Neural cell (in vitro differentiated cells): ENCODE results near the gene PRDX1. TPM values are rescaled to one million over a fixed set of nuclear protein-coding genes. Genes with fewer than 3 reads are reported as not detected.

Experiments used
- H2AFZ ChIP-seq: fragments of 200-600, 300-800 bp; sonication (generic), shearing (Covaris generic); 2 replicates; pipeline ENCODE4 v1.6.0; 2014; ENCODE audit warnings: low read depth, mild to moderate bottlenecking, antibody characterized with exemption, low read length, moderate library complexity
- H3F3A ChIP-seq: fragments of 200-600 bp; shearing (Covaris generic); 2 replicates; pipeline ENCODE4 v1.6.1; 2016; ENCODE audit warnings: mild to moderate bottlenecking, moderate library complexity, mixed read lengths, antibody characterized with exemption, low read length; ENCODE audit not compliant: insufficient read depth, poor library complexity, severe bottlenecking
- H3K27ac ChIP-seq: fragments of 200-600, 300-800 bp; sonication (generic), shearing (Covaris generic); 2 replicates; pipeline ENCODE4 v1.5.1; 2014; ENCODE audit warnings: mild to moderate bottlenecking, low read length, moderate library complexity
- H3K27me3 ChIP-seq: fragments of 300-800, 200-600 bp; sonication (generic), shearing (Covaris generic); 2 replicates; pipeline ENCODE4 v1.6.0; 2014; ENCODE audit warnings: mild to moderate bottlenecking, low read depth, low read length, moderate library complexity; ENCODE audit not compliant: insufficient read depth
- H3K36me3 ChIP-seq: fragments of 300-800, 200-600 bp; sonication (generic), shearing (Covaris generic); 2 replicates; pipeline ENCODE4 v1.5.1; 2014; ENCODE audit warnings: mild to moderate bottlenecking, antibody characterized with exemption, low read length, moderate library complexity; ENCODE audit not compliant: insufficient read depth
- H3K4me2 ChIP-seq: fragments of 300-800, 200-600 bp; sonication (generic), shearing (Covaris generic); 2 replicates; pipeline ENCODE4 v1.6.0; 2014; ENCODE audit warnings: mild to moderate bottlenecking, low read length
- H3K4me3 ChIP-seq: fragments of 300-800, 200-600 bp; sonication (generic), shearing (Covaris generic); 2 replicates; pipeline ENCODE4 v1.5.1; 2014; ENCODE audit warnings: mild to moderate bottlenecking, low read length, moderate library complexity
- H3K79me2 ChIP-seq: fragments of 200-600 bp; shearing (Covaris generic); replicated peaks from 2 replicates; pipeline ENCODE4 v1.6.0; 2014; ENCODE audit warnings: mild to moderate bottlenecking, low read length, moderate library complexity; ENCODE audit not compliant: insufficient read depth
- H3K9ac ChIP-seq: fragments of 300-800, 200-600 bp; sonication (generic), shearing (Covaris generic); 2 replicates; pipeline ENCODE4 v1.6.1; 2016; ENCODE audit warnings: mild to moderate bottlenecking, low read length, mixed read lengths
- H3K9me2 ChIP-seq: fragments of 200-600 bp; shearing (Covaris generic); 2 replicates; pipeline ENCODE4 v1.6.1; 2016; ENCODE audit warnings: mild to moderate bottlenecking, low read length, mixed read lengths; ENCODE audit not compliant: insufficient read depth
- H3K9me3 ChIP-seq: fragments of 200-600, 300-800 bp; sonication (generic), shearing (Covaris generic); 2 replicates; pipeline ENCODE4 v1.6.1; 2016; ENCODE audit warnings: mild to moderate bottlenecking, mixed run types, low read length, moderate library complexity, mixed read lengths
- H4K20me1 ChIP-seq: fragments of 200-600 bp; shearing (Covaris generic); 2 replicates; pipeline ENCODE4 v1.6.1; 2016; ENCODE audit warnings: mild to moderate bottlenecking, mixed run types; ENCODE audit not compliant: insufficient read depth
- EP300 ChIP-seq: fragments of 450-650 bp; conservative IDR thresholded peaks from 2 replicates; pipeline ENCODE4 v1.6.1; 2014; ENCODE audit warnings: antibody characterized with exemption, mild to moderate bottlenecking, moderate library complexity; ENCODE audit not compliant: poor library complexity, severe bottlenecking
- EZH2 ChIP-seq: fragments of 200-600, 300-800 bp; shearing (Covaris generic), sonication (generic); IDR thresholded peaks from 2 replicates; pipeline ENCODE4 v1.6.1; 2014; ENCODE audit warnings: antibody characterized with exemption, low read length, borderline replicate concordance, mild to moderate bottlenecking; ENCODE audit not compliant: insufficient read depth, poor library complexity, severe bottlenecking
- MXI1 ChIP-seq: fragments of 450-650 bp; conservative IDR thresholded peaks from 2 replicates; pipeline ENCODE4 v1.6.1; 2014; ENCODE audit warnings: antibody characterized with exemption, mild to moderate bottlenecking; ENCODE audit not compliant: poor library complexity, severe bottlenecking
- POLR2AphosphoS5 ChIP-seq: IDR thresholded peaks from 2 replicates; pipeline ENCODE4 v1.6.1; 2012
- RAD21 ChIP-seq: fragments of 450-650 bp; conservative IDR thresholded peaks from 2 replicates; pipeline ENCODE4 v1.6.1; 2014; ENCODE audit warnings: antibody characterized with exemption, mild to moderate bottlenecking, moderate library complexity
- SMC3 ChIP-seq: fragments of 450-650 bp; conservative IDR thresholded peaks from 2 replicates; pipeline ENCODE4 v1.6.1; 2014; ENCODE audit warnings: antibody characterized with exemption, mild to moderate bottlenecking, moderate library complexity; ENCODE audit not compliant: poor library complexity
- TAF1 ChIP-seq: IDR thresholded peaks from 2 replicates; pipeline ENCODE4 v1.6.1; 2012; ENCODE audit warnings: low read depth
- polyA plus RNA-seq: library from polyadenylated mRNA; depleted of rRNA; stranded (reverse); fragments of >200 nt; gene quantifications from 2 replicates; pipeline ENCODE4 v1.2.3, GENCODE V29; 2014
- TF ChIP-seq, protein P1 (sequence below): fragments of 450-650 bp; IDR thresholded peaks from 2 replicates; pipeline ENCODE4 v1.5.1; 2014; ENCODE audit warnings: antibody characterized with exemption, mild to moderate bottlenecking, moderate library complexity; ENCODE audit not compliant: poor library complexity, severe bottlenecking
- TF ChIP-seq, protein P2 (sequence below): IDR thresholded peaks from 2 replicates; pipeline ENCODE4 v1.6.1; 2012; ENCODE audit warnings: borderline replicate concordance

PRDX1 gene
- polyA plus RNA-seq, 1 donor from 2014 or later: 304 TPM

DNA sequence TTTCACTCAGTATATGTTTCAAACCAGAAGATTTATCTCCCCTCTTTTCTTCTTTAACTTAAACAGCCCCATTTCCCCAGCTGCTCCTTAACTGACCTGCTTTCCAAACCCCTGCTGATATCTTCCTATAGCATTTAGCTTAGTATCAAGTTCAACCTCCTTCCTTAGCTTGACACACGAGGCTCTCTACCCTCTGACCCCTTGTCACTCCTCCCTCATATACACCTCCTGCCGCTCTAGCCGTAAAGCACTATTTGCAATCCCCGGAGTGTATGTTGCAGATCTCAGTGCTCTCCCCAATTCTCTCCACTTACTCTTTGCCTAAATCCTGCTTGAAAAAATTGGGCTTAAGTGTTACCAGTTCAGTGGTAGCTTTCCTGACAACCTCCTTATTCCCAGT lies 15.2 kb upstream of the PRDX1 start:
- H3K9me3 ChIP-seq: no peaks in the 10 kb centered on the region
- no peaks in the 10 kb centered on the region for H4K20me1 ChIP-seq
- H3K4me3 ChIP-seq: no peak overlapping the region
- H3F3A ChIP-seq: no peaks in the 10 kb centered on the region
- no peak for TF ChIP-seq EZH2
- no peak for TF ChIP-seq MXI1
- no peak for TF ChIP-seq TAF1
- no peak for TF ChIP-seq SMC3
- no peak for TF ChIP-seq RAD21
- TF ChIP-seq EP300: no peak
- TF ChIP-seq, protein P1, sequence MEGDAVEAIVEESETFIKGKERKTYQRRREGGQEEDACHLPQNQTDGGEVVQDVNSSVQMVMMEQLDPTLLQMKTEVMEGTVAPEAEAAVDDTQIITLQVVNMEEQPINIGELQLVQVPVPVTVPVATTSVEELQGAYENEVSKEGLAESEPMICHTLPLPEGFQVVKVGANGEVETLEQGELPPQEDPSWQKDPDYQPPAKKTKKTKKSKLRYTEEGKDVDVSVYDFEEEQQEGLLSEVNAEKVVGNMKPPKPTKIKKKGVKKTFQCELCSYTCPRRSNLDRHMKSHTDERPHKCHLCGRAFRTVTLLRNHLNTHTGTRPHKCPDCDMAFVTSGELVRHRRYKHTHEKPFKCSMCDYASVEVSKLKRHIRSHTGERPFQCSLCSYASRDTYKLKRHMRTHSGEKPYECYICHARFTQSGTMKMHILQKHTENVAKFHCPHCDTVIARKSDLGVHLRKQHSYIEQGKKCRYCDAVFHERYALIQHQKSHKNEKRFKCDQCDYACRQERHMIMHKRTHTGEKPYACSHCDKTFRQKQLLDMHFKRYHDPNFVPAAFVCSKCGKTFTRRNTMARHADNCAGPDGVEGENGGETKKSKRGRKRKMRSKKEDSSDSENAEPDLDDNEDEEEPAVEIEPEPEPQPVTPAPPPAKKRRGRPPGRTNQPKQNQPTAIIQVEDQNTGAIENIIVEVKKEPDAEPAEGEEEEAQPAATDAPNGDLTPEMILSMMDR: no peak
- no peak for TF ChIP-seq POLR2AphosphoS5
- TF ChIP-seq, protein P2, sequence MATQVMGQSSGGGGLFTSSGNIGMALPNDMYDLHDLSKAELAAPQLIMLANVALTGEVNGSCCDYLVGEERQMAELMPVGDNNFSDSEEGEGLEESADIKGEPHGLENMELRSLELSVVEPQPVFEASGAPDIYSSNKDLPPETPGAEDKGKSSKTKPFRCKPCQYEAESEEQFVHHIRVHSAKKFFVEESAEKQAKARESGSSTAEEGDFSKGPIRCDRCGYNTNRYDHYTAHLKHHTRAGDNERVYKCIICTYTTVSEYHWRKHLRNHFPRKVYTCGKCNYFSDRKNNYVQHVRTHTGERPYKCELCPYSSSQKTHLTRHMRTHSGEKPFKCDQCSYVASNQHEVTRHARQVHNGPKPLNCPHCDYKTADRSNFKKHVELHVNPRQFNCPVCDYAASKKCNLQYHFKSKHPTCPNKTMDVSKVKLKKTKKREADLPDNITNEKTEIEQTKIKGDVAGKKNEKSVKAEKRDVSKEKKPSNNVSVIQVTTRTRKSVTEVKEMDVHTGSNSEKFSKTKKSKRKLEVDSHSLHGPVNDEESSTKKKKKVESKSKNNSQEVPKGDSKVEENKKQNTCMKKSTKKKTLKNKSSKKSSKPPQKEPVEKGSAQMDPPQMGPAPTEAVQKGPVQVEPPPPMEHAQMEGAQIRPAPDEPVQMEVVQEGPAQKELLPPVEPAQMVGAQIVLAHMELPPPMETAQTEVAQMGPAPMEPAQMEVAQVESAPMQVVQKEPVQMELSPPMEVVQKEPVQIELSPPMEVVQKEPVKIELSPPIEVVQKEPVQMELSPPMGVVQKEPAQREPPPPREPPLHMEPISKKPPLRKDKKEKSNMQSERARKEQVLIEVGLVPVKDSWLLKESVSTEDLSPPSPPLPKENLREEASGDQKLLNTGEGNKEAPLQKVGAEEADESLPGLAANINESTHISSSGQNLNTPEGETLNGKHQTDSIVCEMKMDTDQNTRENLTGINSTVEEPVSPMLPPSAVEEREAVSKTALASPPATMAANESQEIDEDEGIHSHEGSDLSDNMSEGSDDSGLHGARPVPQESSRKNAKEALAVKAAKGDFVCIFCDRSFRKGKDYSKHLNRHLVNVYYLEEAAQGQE: no peak
- H3K36me3 ChIP-seq: no peaks in the 10 kb centered on the region
- H3K9me2 ChIP-seq: no peaks in the 10 kb centered on the region
- H3K9ac ChIP-seq: no peak overlapping the region
- H3K27me3 ChIP-seq: no peaks in the 10 kb centered on the region
- H3K27ac ChIP-seq: no peak overlapping the region
- no peaks in the 10 kb centered on the region for H3K79me2 ChIP-seq
- no peak overlapping the region for H2AFZ ChIP-seq
- no peak overlapping the region for H3K4me2 ChIP-seq

DNA sequence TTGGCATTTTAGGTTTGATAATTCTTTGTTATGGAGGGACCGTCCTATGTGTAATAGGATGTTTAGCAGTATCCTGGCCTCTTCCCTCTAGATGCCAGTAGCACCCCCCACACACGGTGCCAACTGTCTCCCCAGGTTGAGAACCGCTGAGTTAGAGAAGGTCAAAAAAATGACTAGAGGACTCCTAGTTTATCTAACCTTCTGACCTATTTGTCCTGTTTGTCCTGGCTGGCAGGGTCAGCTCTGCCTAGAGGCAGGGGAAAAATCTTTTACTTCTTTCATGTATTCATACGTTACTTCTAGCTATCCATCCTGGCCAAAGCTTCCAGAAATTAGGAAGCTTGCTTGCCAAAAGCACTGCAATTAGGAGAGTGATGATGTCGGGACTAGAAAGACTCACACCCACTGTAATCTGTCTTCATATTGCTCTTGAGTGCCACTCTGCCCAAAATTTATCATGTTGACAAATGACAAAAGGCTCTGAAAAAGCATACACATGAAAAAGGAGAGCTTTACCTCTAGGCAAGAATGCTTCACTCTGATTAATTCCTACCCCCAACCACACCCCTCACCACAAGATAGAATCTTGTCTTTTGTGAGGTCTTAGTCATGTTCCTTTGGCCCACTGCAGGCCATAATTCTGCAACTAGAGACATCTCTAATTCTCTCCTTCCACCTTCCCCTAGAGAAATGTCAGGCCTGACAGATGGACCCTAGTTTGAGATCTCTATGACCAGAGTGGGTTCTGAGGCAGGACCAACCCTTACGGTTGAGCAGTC lies 14.5 kb upstream of the PRDX1 start:
- no peak overlapping the region for H2AFZ ChIP-seq

More for the DNA sequence above, 14.5 kb upstream of the PRDX1 start:
- Histone ChIP-seq H3K4me2 (no peak overlapping the region), H3F3A (no peaks in the 10 kb centered on the region), H3K9ac (no peak overlapping the region), H3K27me3 (no peaks in the 10 kb centered on the region), H3K79me2 (no peaks in the 10 kb centered on the region), H3K27ac (no peak overlapping the region), H4K20me1 (no peaks in the 10 kb centered on the region), H3K9me2 (no peaks in the 10 kb centered on the region), H3K36me3 (no peaks in the 10 kb centered on the region), H3K9me3 (no peaks in the 10 kb centered on the region), H3K4me3 (no peak overlapping the region)
- no peak for TF ChIP-seq TAF1
